NCI-H2107 treated with DMSO at 0.1 percent for 48 hours (cell line): ENCODE results near the gene ULK4.
"Not testable (repeated sequence)": the region's sequence is repeated elsewhere in the genome, so short reads cannot be mapped to it uniquely, and the experiment has no call there.

Experiments
- DNase-seq: peaks from one replicate; lab custom pipeline; 2025; ENCODE audit not compliant: unreplicated experiment; lab: John Stamatoyannopoulos, UW

ULK4 gene

DNA sequence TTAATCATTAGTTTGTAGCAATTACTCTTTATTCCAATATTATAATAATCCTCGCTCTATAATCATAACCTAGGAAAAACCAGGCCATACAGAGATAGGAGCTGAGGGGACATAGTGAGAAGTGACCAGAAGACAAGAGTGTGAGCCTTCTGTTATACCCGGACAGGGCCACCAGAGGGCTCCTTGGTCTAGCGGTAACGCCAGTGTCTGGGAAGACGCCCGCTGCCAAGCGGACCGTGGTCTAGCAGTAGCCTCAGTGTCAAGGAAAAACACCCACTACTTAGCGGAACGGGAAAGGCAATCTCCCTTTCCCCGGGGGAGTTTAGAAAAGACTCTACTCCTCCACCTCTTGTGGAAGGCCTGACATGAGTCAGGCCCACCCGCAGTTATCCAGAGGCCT, 266.1 kb downstream of the ULK4 start:
- DNase-seq, result not testable (repeated sequence)

- DNase-seq, result no peak
These were observed 268.1 kb downstream of the ULK4 start for GRCh38 chr3:41693799-41694198.

GRCh38 chr3:41690766-41691563, 270.9 kb downstream of the ULK4 start:
- DNase-seq, result no peak

- DNase-seq, result no peak
These were observed 273.1 kb downstream of the ULK4 start for GRCh38 chr3:41688595-41689380.

DNA sequence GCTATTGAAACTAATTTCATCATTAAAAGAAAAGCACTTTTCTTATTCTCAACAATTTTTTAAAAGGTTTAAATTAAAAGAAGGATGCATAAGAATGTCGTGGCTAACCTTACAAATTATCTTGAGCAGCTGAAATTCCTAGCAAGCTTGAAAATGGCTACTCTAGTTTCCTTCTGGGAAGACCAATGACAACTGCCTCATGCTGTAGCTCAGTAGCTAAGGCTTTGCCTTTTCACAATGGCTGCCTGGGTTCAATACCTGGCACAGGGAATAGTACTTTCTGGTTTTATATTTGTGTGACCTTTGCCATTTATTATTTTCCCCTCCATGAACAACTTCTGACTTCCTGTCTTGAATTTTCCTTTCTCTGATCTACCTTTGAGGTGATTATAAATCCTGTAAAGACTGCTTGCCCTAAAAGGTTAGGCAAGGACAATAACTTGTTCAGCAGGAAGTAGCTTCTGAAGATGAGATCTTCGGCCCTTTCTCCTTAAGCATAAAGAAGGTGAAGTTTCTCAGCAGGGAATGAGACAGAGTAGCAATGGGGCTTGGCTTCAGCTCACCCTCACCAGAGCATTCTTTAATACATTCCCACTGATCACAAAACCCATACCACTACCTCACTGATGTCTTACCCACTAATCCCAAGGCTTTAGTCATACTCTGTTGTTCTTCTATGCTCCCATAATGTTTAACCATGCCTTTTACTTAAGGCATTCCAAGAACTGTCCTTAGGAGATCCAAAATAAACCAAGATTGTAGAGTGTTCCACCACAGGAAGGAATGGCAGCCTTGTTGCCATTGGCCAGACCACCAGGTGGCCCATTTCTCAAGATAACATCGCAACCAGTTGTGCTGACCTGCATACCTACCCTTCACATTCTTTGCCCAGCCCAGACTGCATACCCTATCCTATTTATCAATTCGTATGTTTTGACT, 276.8 kb downstream of the ULK4 start:
- no peak for DNase-seq

GRCh38 chr3:41683666-41684350, 278.1 kb downstream of the ULK4 start:
- no peak for DNase-seq

DNA sequence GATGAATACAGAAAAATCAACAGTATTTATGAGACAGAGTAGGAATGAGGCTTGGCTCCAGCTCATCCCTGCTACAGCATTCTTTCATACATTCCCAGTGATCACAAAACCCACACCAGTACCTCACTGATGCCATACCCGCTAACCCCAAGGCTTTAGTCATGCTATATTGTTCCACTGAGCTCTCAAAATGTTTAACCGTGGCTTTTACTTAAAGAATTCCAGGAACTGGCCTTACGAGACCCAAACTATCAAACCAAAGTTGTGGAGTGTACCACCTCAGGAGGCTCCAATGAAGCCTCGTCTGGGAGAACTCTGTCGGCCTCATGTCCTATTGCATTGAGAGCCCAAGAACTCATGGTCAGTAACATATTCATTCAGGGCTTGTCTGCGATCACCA, 278.9 kb downstream of the ULK4 start:
- no peak for DNase-seq

- DNase-seq, result no peak
These were observed 279.5 kb downstream of the ULK4 start for GRCh38 chr3:41682382-41682781.

DNA sequence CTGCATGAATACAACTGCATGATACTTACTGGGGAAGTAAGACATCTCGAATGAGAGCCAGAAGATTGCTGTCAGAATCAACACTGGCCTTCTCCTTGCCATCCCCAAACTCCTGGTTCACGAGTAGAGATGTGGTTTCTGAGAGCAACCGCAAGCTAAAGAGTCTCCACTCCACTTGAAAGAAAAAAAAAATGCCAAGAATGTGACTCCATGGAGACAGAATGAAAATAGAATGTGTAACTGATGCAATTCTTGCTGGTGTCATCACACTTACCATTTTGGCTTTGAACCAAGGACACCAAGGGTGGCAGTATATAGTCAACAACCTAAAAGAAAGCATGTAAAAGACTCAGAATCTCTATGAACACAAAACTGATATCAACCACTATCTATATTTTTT, 280.4 kb downstream of the ULK4 start:
- peak; percentile 71 for DNase-seq

- DNase-seq, result no peak
These were observed 282.5 kb downstream of the ULK4 start for GRCh38 chr3:41679374-41679773.

- DNase-seq, result not testable (repeated sequence)
These were observed 286.8 kb downstream of the ULK4 start for GRCh38 chr3:41675102-41675501.

GRCh38 chr3:41674449-41674848, 287.5 kb downstream of the ULK4 start:
- DNase-seq, result no peak

- no peak for DNase-seq
These were observed 288.3 kb downstream of the ULK4 start for GRCh38 chr3:41673650-41674049.

GRCh38 chr3:41668379-41668778, 293.5 kb downstream of the ULK4 start:
- no peak for DNase-seq

- no peak for DNase-seq
These were observed 299.6 kb downstream of the ULK4 start for GRCh38 chr3:41662288-41662687.

DNA sequence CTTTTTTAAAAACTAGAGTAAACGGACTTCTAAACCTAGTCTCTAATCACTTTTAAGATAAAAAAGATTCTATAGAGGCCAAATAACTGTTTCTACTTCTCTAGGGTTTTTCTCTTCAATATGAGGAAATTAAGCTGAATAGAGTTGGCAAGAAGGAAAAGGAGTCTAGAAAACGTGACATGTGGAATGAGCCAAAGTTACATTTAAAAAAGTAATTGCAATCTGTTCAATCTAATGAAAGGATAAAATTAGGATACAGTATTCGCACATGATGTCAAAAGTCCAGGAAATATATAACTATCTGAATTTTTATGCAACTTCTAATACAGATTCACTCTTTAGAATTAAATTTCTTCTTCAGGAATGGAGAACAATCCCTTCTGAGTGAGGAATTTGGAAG, 300.1 kb downstream of the ULK4 start:
- DNase-seq, result no peak

DNA sequence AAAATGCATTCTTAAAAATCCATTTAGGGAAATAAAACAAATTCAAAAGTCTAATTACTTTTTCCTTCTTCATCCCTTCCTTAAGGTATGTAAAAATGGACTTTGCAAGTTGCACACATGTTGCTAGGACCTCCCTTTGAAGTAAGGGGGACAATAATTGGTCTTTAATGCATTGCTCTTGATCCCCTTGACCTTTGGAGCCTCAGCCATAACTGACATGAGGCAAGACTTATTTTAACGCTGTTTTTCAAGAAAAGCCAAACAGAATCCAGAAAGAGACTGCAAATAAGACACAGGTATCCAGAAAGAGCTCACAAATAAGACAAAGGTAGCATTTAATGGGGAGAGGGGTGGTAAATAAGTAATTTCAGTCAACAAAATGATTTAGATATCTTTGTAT, 301.4 kb downstream of the ULK4 start:
- no peak for DNase-seq

GRCh38 chr3:41653571-41654239, 308.2 kb downstream of the ULK4 start:
- no peak for DNase-seq

- DNase-seq, result no peak
These were observed 309.0 kb downstream of the ULK4 start for GRCh38 chr3:41652931-41653330.

GRCh38 chr3:41652506-41652905, 309.4 kb downstream of the ULK4 start:
- no peak for DNase-seq
